ENCODE data around the gene PCDH15.

PCDH15 gene

DNA sequence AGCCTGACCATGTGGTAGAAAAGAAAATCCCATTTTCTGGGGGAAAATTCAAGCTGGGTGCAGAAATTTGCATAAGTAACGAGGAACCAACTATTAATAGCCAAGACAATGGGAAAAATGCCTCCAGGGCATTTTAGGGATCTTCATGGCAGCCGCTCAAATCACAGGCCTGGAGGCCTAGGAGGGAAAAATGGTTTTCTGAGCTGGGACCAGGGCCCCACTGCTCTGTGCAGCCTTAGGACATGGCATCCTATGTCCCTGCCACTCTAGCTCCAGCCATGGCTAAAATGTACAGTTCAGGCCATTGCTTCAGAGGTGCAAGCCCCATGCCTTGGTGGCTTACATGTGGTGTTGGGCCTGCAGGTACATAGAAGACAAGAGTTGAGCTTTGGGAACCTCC lies 459.0 kb downstream of the PCDH15 start:
- DNase-seq (ENCODE audit: low read depth in 2 of 2) = no peak
- TF ChIP-seq, protein P1, sequence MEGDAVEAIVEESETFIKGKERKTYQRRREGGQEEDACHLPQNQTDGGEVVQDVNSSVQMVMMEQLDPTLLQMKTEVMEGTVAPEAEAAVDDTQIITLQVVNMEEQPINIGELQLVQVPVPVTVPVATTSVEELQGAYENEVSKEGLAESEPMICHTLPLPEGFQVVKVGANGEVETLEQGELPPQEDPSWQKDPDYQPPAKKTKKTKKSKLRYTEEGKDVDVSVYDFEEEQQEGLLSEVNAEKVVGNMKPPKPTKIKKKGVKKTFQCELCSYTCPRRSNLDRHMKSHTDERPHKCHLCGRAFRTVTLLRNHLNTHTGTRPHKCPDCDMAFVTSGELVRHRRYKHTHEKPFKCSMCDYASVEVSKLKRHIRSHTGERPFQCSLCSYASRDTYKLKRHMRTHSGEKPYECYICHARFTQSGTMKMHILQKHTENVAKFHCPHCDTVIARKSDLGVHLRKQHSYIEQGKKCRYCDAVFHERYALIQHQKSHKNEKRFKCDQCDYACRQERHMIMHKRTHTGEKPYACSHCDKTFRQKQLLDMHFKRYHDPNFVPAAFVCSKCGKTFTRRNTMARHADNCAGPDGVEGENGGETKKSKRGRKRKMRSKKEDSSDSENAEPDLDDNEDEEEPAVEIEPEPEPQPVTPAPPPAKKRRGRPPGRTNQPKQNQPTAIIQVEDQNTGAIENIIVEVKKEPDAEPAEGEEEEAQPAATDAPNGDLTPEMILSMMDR (IDR thresholded peaks at IDR 0.05; ENCODE audit: low read depth, low read length) = no peak

DNA sequence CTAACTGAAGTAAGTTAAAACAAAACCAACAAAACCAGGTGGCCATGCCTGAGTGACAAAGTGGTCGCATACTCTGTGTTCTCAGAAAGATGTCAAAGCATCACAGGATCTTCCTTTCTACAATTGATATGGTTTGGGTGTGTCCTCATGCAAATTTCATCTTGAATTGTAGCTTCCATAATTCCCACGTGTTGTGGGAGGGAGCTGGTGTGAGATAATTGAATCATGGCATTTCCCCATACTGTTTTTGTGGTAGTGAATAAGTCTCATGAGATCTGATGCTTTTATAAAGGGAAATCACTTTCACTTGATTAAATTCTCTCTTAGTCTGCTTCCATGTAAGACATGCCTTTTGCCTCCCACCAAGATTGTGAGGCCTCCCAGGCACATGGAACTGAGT lies 465.7 kb downstream of the PCDH15 start:
- H3K4me3 ChIP-seq (replicated peaks in 1 of 2; ENCODE audit: low read depth in 2 of 2, low read length in 2 of 2) = no peak overlapping the region
- TF ChIP-seq, protein P1 (IDR thresholded peaks at IDR 0.05; ENCODE audit: low read depth, low read length) = no peak
- no peak for DNase-seq (ENCODE audit: low read depth in 2 of 2)

More for the DNA sequence above, 459.0 kb downstream of the PCDH15 start:
- H3K4me3 ChIP-seq (replicated peaks in 1 of 2; ENCODE audit: low read depth in 2 of 2, low read length in 2 of 2) = no peak overlapping the region

DNA sequence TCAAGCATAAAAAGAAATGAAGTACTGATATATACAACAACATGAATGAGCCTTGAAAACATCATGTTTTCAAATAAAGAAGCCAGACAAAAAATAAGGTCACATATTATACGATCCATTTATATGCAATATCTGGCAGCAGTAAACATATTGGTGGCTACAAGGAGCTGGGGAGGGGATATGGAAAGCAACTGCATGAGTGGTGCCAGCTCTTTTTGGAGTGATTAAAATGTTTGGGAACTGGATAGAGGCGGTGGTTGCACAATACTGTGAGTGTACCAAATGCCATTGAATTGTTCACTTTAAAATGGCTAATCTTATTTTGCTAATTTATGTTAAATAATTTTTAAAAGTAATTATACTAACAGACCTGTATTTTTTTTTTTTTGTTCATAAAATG lies 481.7 kb downstream of the PCDH15 start:
- H3K4me3 ChIP-seq (replicated peaks in 1 of 2; ENCODE audit: low read depth in 2 of 2, low read length in 2 of 2) = no peak overlapping the region
- TF ChIP-seq, protein P1 (IDR thresholded peaks at IDR 0.05; ENCODE audit: low read depth, low read length) = no peak
- no peak for DNase-seq (ENCODE audit: low read depth in 2 of 2)

DNA sequence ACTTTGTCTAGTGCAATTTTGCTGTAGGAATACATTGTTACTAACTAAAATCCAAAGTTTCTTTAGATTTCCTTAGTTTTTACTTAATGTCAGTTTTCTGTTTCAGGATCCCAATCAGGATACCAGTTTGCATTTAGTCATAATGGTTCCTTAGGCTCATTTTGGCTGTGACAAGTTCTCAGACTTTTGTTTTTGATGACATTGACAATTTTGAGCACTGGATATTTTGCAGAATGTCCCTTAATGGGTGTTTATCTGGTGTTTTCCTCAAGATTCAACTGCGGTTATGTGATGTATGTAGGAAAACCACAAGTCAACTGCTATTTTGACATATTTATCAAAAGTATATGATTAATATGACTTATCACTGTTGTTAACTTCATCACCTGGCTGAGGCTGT lies 482.6 kb downstream of the PCDH15 start:
- TF ChIP-seq, protein P1 (IDR thresholded peaks at IDR 0.05; ENCODE audit: low read depth, low read length) = no peak
- no peak overlapping the region for H3K4me3 ChIP-seq (replicated peaks in 1 of 2; ENCODE audit: low read depth in 2 of 2, low read length in 2 of 2)
- DNase-seq (ENCODE audit: low read depth in 2 of 2) = no peak

DNA sequence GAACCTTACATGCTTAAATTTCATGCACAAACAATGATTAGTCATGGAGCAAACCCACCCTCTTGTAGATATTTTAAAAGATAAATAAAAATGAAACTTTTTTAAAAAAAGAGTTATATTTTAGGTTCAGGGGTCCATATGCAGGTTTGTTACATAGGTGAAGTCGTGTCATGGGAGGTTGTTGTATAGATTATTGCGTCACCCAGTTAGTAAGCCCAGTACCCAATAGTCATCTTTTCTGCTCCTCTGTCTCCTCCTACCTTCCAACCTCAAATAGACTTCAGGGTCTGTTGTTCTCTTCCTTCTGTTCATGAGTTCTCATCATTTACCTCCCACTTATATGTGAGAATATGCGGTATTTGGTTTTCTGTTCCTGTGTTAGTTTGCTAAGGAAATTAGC lies 486.6 kb downstream of the PCDH15 start:
- no peak for DNase-seq (ENCODE audit: low read depth in 2 of 2)
- TF ChIP-seq, protein P1 (IDR thresholded peaks at IDR 0.05; ENCODE audit: low read depth, low read length) = no peak
- no peak overlapping the region for H3K4me3 ChIP-seq (replicated peaks in 1 of 2; ENCODE audit: low read depth in 2 of 2, low read length in 2 of 2)

DNA sequence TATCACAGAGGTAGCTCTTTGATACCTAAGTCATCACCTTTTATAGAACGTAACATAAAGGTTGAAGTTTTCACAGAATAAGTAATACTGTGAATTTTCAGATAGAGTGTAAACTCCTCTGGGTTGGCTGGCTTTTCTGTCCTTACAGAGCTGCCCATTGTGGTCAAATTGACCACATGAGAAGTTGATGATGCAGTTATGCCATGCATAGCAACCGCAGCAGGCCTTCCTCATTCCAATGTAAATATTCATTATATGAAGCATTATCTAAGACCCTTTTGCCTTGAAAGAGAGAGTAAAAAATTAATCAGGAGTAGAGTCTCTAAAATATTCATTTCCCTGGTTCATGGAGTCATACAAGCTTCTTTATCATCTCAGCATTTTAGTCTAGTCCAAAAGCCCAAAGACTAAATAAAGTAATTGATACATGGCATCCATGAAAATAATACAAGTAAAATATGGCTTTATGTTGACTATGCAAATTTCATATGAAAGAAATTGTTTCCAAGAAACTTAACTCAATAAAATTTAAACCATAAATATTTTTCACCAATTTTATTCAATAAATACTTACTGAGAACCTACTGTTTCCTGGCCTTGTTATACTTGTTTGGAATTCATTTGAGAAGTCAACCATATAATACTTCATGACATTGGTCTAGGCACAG lies 516.4 kb downstream of the PCDH15 start:
- TF ChIP-seq, protein P1 (IDR thresholded peaks at IDR 0.05; ENCODE audit: low read depth, low read length) = no peak
- no peak for DNase-seq (ENCODE audit: low read depth in 2 of 2)
- no peak overlapping the region for H3K4me3 ChIP-seq (replicated peaks in 1 of 2; ENCODE audit: low read depth in 2 of 2, low read length in 2 of 2)

DNA sequence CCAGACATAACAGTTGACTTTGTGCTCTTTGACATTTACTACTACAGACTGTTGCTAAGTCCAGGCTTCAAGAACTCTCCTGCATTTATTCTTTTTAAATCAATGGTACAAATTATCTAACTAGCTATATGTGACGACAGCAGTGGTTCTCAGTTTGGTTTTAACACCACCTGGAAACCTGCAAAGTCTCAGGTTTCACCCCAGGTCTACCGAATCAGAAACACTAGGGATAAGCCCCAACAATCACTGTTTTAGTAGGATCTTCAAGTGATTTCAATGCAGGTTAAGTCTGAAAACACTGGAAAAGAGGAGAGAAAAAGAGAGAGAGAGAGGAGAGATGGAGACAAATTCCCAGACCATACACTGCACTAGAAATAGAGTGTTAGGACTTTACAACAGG lies 519.0 kb downstream of the PCDH15 start:
- H3K4me3 ChIP-seq (replicated peaks in 1 of 2; ENCODE audit: low read depth in 2 of 2, low read length in 2 of 2) = no peak overlapping the region
- TF ChIP-seq, protein P1 (IDR thresholded peaks at IDR 0.05; ENCODE audit: low read depth, low read length) = no peak
- no peak for DNase-seq (ENCODE audit: low read depth in 2 of 2)
